Body of pancreas (tissue), 4 donors: ENCODE measurements around the gene LURAP1L. TPM values are rescaled to one million over a fixed set of nuclear protein-coding genes. Genes with fewer than 3 reads are reported as not detected.

Experiments
- ATAC-seq: fragments of 150-250 bp; one replicate; pipeline ENCODE4 v1.9.1; 2016
- DNase-seq, 4 donors: peaks; one replicate each; pipeline ENCODE4 v3.0.0-alpha.2; 2019
- H3K27ac ChIP-seq, 4 donors: fragments of 200-600 bp; sonication (generic); 1 replicate in 3 of 4; 2 replicates in 1 of 4; pipeline versions ENCODE4 v1.5.1 to v1.6.1; 2016 to 2019; ENCODE audit warnings: mild to moderate bottlenecking in 1 of 4, mixed read lengths in 1 of 4, moderate library complexity in 1 of 4
- H3K27me3 ChIP-seq, 2 donors: fragments of 200-600 bp; sonication (generic); one replicate each; pipeline ENCODE4 v1.6.0; 2016; ENCODE audit warnings: mild to moderate bottlenecking in 1 of 2
- H3K36me3 ChIP-seq, 2 donors: fragments of 200-600 bp; sonication (generic); replicated peaks in 1 of 2; 2 replicates each; pipeline ENCODE4 v1.5.1; 2016; ENCODE audit warnings: low read depth in 2 of 2; ENCODE audit not compliant: insufficient read depth in 1 of 2
- H3K4me1 ChIP-seq: fragments of 200-600 bp; sonication (generic); one replicate; pipeline ENCODE4 v1.6.0; 2016
- H3K4me3 ChIP-seq, 2 donors: fragments of 200-600 bp; sonication (generic); 1 replicate in 1 of 2; 2 replicates in 1 of 2; pipeline ENCODE4 v1.5.1; 2016 to 2019
- H3K9me3 ChIP-seq, 3 donors: fragments of 200-600 bp; sonication (generic); 1 replicate in 2 of 3; 2 replicates in 1 of 3; pipeline ENCODE4 v1.5.1; 2016
- POLR2A ChIP-seq, 3 donors: fragments of 450-650 bp; IDR thresholded peaks; one replicate each; pipeline ENCODE4 v1.6.1; 2016; ENCODE audit warnings: antibody characterized with exemption in 3 of 3, mild to moderate bottlenecking in 2 of 3
- WGBS, 2 donors: methylation state at CpG; one replicate each; pipeline ENCODE4 v1.1.5; 2017; 5-methylcytosine and 5-hydroxymethylcytosine counted together
- intact Hi-C: fragments of 100-400 bp; cut with DNase I; formaldehyde crosslinking; loops from one replicate; pipeline ENCODE4 v1.15.1; 2023
- total RNA-seq, 2 donors: library from RNA; depleted of rRNA; stranded (reverse); fragments of >200 nt; gene quantifications; one replicate each; pipeline ENCODE4 v1.1.0, GENCODE V29; 2016
- TF ChIP-seq, protein P1 (sequence below), 7 experiments: fragments of 450-650 bp in 4 of 7; fragments of 200-600 bp in 3 of 7; sonication (generic) in 3 of 7; IDR thresholded peaks; one replicate each; pipeline ENCODE4 v1.5.1; 2016 to 2019; ENCODE audit warnings: antibody characterized with exemption in 7 of 7

LURAP1L gene
- total RNA-seq, 2 donors from 2014 or later = 12.2 to 20.2 TPM

DNA sequence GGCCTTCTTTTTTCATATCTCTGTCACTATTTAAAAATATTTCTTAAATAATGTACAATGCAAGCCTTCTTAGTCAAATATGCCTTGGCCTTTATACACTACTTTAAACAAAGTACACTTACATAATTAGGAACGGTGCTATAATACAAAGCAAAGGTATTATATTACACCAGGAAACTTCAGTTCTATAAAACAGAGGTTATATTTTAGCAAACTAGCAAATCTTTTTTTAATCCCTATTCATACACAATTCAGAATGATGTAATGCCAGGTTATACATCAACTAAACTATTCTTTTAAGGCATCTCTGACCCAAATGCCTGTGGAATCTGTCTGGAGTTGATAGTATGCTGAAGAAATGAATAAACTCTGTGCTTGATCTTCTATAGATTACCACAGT is 10.7 kb upstream of the LURAP1L start:
- H3K27me3 ChIP-seq = no peaks in the 10 kb centered on the region
- H3K4me3 ChIP-seq = no peak overlapping the region
- H3K9me3 ChIP-seq = no peaks in the 10 kb centered on the region
- no peaks in the 10 kb centered on the region for H3K36me3 ChIP-seq
- DNase-seq (no peak), ATAC-seq (no peak)
- no peak overlapping the region for H3K27ac ChIP-seq
- intact Hi-C loops = no loop called here
- H3K4me1 ChIP-seq = no peaks in the 10 kb centered on the region
- 47 to 58% methylated on average over 1 of the region's 1 CpG for WGBS, 2 donors
- TF ChIP-seq POLR2A (IDR thresholded peaks at IDR 0.05) = no peak

DNA sequence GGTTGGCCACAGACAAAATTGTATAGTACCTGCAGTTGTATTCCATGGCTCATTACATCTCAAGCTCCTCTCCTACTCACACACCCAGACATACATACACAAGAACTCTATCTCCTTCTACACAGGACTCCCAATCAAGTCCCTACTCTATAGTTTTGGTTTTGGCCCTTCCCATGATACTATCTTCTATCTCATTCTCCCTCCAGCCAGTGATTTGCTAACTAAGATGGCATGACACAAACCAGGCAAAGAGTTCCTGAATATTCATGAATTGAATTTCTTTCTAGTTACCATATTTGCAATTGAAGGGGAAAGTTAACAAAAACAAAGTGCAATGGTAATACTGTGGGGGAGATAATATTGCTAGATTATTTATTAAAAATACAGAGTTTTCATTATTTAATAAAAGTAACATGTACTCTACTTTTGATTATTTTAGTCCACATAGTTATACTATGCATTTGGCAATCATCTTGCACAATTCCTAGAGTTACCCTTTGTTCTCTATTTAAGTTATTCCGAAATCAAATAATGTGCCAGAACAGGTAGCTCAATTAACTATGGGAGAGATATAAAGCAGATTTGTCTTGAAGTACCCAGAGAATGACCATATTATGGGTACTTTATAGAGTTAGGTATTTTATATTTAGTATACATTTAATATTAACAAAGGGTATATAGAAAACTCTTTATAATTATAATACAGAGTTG is 9.6 kb upstream of the LURAP1L start:
- Histone ChIP-seq H3K9me3 (no peaks in the 10 kb centered on the region), H3K4me1 (no peaks in the 10 kb centered on the region), H3K36me3 (no peaks in the 10 kb centered on the region), H3K4me3 (no peak overlapping the region), H3K27me3 (no peaks in the 10 kb centered on the region), H3K27ac (no peak overlapping the region)
- WGBS, 2 donors = 66 to 82% methylated on average over 1 of the region's 1 CpG
- no peak for ATAC-seq
- DNase-seq = no peak
- TF ChIP-seq POLR2A (IDR thresholded peaks at IDR 0.05) = no peak
- TF ChIP-seq, protein P1, sequence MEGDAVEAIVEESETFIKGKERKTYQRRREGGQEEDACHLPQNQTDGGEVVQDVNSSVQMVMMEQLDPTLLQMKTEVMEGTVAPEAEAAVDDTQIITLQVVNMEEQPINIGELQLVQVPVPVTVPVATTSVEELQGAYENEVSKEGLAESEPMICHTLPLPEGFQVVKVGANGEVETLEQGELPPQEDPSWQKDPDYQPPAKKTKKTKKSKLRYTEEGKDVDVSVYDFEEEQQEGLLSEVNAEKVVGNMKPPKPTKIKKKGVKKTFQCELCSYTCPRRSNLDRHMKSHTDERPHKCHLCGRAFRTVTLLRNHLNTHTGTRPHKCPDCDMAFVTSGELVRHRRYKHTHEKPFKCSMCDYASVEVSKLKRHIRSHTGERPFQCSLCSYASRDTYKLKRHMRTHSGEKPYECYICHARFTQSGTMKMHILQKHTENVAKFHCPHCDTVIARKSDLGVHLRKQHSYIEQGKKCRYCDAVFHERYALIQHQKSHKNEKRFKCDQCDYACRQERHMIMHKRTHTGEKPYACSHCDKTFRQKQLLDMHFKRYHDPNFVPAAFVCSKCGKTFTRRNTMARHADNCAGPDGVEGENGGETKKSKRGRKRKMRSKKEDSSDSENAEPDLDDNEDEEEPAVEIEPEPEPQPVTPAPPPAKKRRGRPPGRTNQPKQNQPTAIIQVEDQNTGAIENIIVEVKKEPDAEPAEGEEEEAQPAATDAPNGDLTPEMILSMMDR (IDR thresholded peaks at IDR 0.05) = no peak
- intact Hi-C loops = no loop called here

DNA sequence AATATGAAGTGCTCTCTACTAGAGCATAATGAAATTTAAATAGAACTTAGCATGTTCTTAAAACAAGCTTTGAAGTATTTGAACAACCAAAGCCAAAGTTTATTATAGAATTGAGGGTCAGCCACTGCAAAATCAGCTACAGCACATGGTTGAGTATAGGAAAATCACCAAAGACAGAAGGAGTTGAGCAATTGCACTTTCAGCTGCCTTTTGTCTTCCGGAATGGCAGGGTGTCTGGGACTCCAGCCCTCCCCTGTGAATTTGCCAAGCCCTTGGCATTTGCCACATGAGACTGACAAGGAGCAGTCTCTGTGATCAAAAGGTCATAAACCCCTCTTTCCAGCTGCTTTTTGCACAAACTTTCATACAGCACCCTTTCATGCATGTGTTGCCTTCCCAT is 8.5 kb upstream of the LURAP1L start:
- no peaks in the 10 kb centered on the region for H3K27me3 ChIP-seq
- DNase-seq = no peak
- H3K27ac ChIP-seq = no peak overlapping the region
- no peaks in the 10 kb centered on the region for H3K36me3 ChIP-seq
- H3K9me3 ChIP-seq = no peaks in the 10 kb centered on the region
- TF ChIP-seq POLR2A (IDR thresholded peaks at IDR 0.05) = no peak
- TF ChIP-seq, protein P1 (IDR thresholded peaks at IDR 0.05) = no peak
- no peak overlapping the region for H3K4me3 ChIP-seq
- no peaks in the 10 kb centered on the region for H3K4me1 ChIP-seq
- intact Hi-C loops = no loop called here
- ATAC-seq = no peak
- 50 to 59% methylated on average over 1 of the region's 1 CpG for WGBS, 2 donors

DNA sequence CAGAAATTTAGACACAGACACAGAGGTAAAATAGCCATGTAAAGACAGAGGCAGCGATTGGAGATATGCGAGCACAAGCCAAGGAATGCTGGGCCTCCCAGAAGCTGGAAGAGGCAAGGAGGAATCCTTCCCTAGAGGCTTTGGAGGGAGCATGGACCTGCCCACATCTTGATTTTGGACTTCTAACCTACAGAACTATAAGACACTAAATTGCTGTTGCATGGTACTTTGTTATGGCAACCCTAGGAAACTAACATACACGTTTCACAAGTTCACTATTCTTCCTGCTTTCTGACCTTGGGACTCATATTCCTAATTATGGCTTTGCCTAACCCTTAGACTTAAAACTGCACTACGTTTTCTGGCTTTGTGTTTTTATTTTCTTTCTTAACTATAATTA is 4.6 kb upstream of the LURAP1L start:
- 73% methylated on average over 4 of the region's 4 CpGs for WGBS, 2 donors
- Histone ChIP-seq H3K9me3 (no peaks in the 10 kb centered on the region), H3K27me3 (no peaks in the 10 kb centered on the region), H3K27ac (no peak overlapping the region), H3K36me3 (no peaks in the 10 kb centered on the region), H3K4me1 (no peaks in the 10 kb centered on the region), H3K4me3 (no peak overlapping the region)
- ATAC-seq (no peak), DNase-seq (no peak)
- intact Hi-C loops = no loop called here
- TF ChIP-seq, protein P1 (IDR thresholded peaks at IDR 0.05) = no peak
- TF ChIP-seq POLR2A (IDR thresholded peaks at IDR 0.05) = no peak

DNA sequence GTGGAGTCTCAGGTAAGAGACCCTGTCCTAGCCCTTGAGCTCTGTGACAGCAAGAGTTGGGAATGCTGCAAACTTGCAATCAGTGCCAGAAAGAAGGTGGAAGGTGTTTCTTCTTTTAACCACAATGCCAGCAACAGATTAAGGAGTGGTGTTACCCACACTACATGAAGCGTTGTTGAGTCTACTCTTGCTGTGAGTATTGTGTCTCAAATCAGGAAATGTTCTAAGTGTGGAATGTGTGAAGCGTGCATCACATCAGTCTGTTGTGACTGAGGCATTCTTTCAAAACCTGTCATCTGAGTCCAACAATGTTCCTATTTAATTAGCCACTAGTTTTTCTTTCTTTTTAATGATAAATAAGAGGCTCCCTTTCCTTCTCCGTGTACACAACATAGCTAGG is 2.9 kb upstream of the LURAP1L start:
- WGBS, 2 donors = 36 to 38% methylated on average over 3 of the region's 3 CpGs
- H3K4me3 ChIP-seq = no peak overlapping the region
- H3K27ac ChIP-seq = no peak overlapping the region
- no peaks in the 10 kb centered on the region for H3K36me3 ChIP-seq
- no peaks in the 10 kb centered on the region for H3K9me3 ChIP-seq
- DNase-seq (no peak), ATAC-seq (no peak)
- TF ChIP-seq, protein P1 (IDR thresholded peaks at IDR 0.05) = no peak
- TF ChIP-seq POLR2A (IDR thresholded peaks at IDR 0.05) = no peak
- intact Hi-C loops = no loop called here
- H3K4me1 ChIP-seq = peaks cover 3% of the 10 kb centered on the region
- no peaks in the 10 kb centered on the region for H3K27me3 ChIP-seq
